Measurements from ENCODE around the gene KLHL3.
"Not testable (repeated sequence)": the region's sequence is repeated elsewhere in the genome, so short reads cannot be mapped to it uniquely, and the experiment has no call there.

KLHL3 gene

GRCh38 chr5:137647401-137647800 lies 88.5 kb downstream of the KLHL3 start:
- FAIRE-seq (no peak), DNase-seq (ENCODE audit: insufficient read length, low spot score) (no peak)
- no peak for TF ChIP-seq CTCF (IDR thresholded peaks at IDR 0.05; ENCODE audit: insufficient read depth, missing control alignments)

- TF ChIP-seq CTCF (IDR thresholded peaks at IDR 0.05; ENCODE audit: insufficient read depth, missing control alignments) = no peak
- FAIRE-seq = no peak
- no peak for DNase-seq (ENCODE audit: insufficient read length, low spot score)
Observed at GRCh38 chr5:137646761-137647160, 89.1 kb downstream of the KLHL3 start.

- not testable (repeated sequence) for FAIRE-seq; DNase-seq (ENCODE audit: insufficient read length, low spot score)
Observed at GRCh38 chr5:137643081-137643480, 92.8 kb downstream of the KLHL3 start.

- FAIRE-seq = no peak
- no peak for TF ChIP-seq CTCF (IDR thresholded peaks at IDR 0.05; ENCODE audit: insufficient read depth, missing control alignments)
- DNase-seq (ENCODE audit: insufficient read length, low spot score) = no peak
Observed at GRCh38 chr5:137642091-137642490, 93.8 kb downstream of the KLHL3 start.

GRCh38 chr5:137641148-137641547 lies 94.7 kb downstream of the KLHL3 start:
- DNase-seq (ENCODE audit: insufficient read length, low spot score) (no peak), FAIRE-seq (no peak)
- TF ChIP-seq CTCF (IDR thresholded peaks at IDR 0.05; ENCODE audit: insufficient read depth, missing control alignments) = no peak

GRCh38 chr5:137639645-137640044 lies 96.2 kb downstream of the KLHL3 start:
- no peak for TF ChIP-seq CTCF (IDR thresholded peaks at IDR 0.05; ENCODE audit: insufficient read depth, missing control alignments)
- DNase-seq (ENCODE audit: insufficient read length, low spot score) (no peak), FAIRE-seq (no peak)

GRCh38 chr5:137638841-137639240 lies 97.0 kb downstream of the KLHL3 start:
- DNase-seq (ENCODE audit: insufficient read length, low spot score) (no peak), FAIRE-seq (no peak)
- TF ChIP-seq CTCF (IDR thresholded peaks at IDR 0.05; ENCODE audit: insufficient read depth, missing control alignments) = no peak

Data from D721Med (cell line).